Fibroblast of the aortic adventitia (primary cell): ENCODE data around the gene WIF1. TPM values are rescaled to one million over a fixed set of nuclear protein-coding genes. Genes with fewer than 3 reads are reported as not detected.

Experiments used
- DNase-seq: peaks from one replicate; pipeline ENCODE4 v3.0.0-alpha.2; 2010; ENCODE audit warnings: low read depth
- H3K4me3 ChIP-seq: 2 replicates; pipeline ENCODE4 v1.5.1; 2011; ENCODE audit warnings: low read depth, mild to moderate bottlenecking, control low read depth, low read length, moderate library complexity
- small RNA-seq: library from RNA; depleted of rRNA; stranded (forward); fragments of <200 nt; gene quantifications from one replicate; pipeline ENCODE3, GENCODE V24; 2012
- total RNA-seq: library from RNA; depleted of rRNA; stranded (reverse); fragments of >200 nt; gene quantifications from 2 replicates; pipeline ENCODE4 v1.2.3, GENCODE V29; 2012; ENCODE audit warnings: low replicate concordance
- TF ChIP-seq, protein P1 (sequence below): IDR thresholded peaks from 2 replicates; pipeline ENCODE4 v1.5.1; 2011; ENCODE audit warnings: mild to moderate bottlenecking, low read length, control low read depth, inconsistent platforms; ENCODE audit not compliant: insufficient read depth

The WIF1 gene
- total RNA-seq, 1 donor = under 0.01 TPM

DNA sequence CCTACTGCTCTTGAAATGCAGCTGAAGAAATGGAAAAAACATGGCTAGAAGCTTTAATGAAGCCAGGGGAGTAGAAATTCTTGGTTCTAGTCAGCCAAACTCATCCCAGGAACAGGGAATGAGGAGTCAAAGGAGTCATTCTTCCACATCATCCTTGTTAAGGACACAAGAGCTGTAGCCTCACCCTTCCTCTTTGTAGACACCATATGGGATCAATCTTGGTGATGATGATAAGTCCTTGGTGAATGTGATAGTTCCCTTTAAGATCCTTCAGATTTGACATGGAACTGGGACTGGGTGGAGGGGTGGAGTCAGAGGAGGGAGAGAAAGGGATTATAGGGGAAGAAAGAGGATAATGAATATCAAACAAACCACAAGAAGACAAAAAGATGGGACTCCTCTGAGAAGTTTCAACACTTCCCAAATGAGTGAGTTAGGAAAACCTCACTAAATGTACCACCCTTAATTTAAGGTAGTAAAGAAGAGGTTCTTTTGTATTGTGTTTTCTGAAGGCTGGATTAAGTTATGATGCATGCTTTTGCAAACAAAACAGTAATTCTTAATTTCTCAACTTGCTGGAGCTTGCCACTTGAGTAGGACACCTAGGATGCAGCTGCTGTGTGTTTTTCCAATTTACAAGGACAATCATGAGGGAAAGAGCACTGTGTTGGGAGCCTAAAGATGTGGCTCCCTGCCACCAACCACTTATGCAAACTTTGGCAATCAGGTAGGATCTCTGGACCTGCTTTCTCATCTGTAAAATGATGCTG is 104.0 kb downstream of the WIF1 start:
- H3K4me3 ChIP-seq = no peak overlapping the region
- TF ChIP-seq, protein P1, sequence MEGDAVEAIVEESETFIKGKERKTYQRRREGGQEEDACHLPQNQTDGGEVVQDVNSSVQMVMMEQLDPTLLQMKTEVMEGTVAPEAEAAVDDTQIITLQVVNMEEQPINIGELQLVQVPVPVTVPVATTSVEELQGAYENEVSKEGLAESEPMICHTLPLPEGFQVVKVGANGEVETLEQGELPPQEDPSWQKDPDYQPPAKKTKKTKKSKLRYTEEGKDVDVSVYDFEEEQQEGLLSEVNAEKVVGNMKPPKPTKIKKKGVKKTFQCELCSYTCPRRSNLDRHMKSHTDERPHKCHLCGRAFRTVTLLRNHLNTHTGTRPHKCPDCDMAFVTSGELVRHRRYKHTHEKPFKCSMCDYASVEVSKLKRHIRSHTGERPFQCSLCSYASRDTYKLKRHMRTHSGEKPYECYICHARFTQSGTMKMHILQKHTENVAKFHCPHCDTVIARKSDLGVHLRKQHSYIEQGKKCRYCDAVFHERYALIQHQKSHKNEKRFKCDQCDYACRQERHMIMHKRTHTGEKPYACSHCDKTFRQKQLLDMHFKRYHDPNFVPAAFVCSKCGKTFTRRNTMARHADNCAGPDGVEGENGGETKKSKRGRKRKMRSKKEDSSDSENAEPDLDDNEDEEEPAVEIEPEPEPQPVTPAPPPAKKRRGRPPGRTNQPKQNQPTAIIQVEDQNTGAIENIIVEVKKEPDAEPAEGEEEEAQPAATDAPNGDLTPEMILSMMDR = no peak
- DNase-seq = no peak

DNA sequence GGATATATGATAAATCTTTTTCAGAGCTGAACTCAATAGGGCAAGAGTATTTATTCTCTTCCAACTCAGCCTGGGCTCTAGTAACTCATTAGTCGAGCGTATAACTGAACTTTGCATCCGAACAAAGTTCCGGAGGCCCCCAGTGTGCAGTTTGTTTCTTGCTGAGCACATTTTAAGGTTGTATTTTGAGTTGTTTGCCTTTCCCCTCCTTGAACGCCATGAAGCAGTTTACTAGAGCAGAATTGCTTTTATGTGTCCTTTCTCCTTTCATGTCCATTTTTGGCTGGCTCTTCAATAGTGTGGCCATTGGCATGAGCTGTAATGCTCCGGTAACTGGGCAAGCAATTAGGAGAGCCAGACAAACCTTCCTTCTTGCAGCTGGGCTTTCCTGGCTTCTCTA is 105.3 kb downstream of the WIF1 start:
- no peak overlapping the region for H3K4me3 ChIP-seq
- DNase-seq = no peak
- TF ChIP-seq, protein P1 = no peak

DNA sequence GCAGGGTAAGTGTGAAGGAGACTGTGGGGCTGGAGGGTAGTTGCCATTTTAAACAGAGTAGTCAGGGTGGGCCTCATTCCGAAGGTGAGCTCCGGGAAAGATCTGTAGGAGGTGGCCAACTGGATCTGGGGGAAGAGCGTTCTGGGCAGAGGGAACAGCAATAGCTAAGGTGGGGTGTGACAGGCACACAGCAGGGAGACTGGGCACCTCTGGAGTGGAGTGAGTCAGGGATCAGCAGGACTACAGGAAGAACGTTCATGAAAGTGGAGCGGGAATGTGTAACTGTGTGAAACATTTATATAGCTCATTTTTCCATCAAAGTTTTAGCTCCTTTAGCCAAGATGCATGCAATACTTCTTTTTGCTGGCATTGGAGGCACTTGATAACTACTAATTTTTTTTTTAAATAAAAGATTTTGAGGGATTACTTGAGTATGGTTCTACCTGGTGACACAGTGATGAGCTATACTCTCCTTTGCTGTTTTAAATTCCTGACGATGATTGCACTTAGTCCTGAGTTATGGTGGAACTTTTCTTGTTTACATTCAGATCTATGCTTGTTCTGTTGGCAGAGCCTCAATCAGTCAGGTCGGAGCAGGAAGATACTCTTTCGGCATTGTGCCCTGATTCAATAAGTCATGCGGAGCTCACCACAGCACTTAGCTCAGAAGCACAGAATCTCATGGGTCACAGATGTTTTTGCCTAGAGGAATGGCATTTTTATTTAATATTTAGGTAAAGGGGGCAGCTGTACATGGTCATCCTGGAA is 106.4 kb downstream of the WIF1 start:
- DNase-seq = no peak
- no peak overlapping the region for H3K4me3 ChIP-seq
- TF ChIP-seq, protein P1 = no peak

- no peak overlapping the region for H3K4me3 ChIP-seq
- no peak for DNase-seq
- TF ChIP-seq, protein P1 = no peak
Observed at GRCh38 chr12:65010437-65010836, 110.7 kb downstream of the WIF1 start.

GRCh38 chr12:65005716-65006115 is 115.4 kb downstream of the WIF1 start:
- no peak for DNase-seq
- no peak overlapping the region for H3K4me3 ChIP-seq
- TF ChIP-seq, protein P1 = no peak

DNA sequence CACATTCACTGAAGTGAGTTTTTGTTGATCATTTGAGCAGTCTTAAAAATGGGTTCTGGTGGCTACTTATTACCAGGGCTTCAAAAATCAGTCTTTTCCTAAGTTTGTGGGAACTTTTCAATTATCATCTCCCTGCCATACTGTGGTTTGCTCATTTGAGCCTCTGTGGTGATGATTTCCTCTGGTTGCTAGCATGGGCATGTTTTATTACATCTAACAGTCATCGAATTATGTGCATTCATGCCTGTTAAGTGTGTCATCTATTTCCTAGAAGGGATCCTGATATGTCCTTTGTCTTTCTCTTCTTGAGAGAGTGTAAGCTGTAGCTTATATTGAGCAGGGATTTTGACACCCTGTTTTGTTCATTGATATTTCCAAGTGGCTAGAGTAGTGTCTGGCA is 116.8 kb downstream of the WIF1 start:
- no peak overlapping the region for H3K4me3 ChIP-seq
- DNase-seq = no peak
- TF ChIP-seq, protein P1 = no peak

Small RNAs within 50 kb of the gene (small RNA-seq; reads per million reads assigned to genes)
- 0.32 reads per million for gene RNU6-166P

Other genes starting within 250 kb of the WIF1 start
- gene LEMD3, start 48.3 kb upstream of the WIF1 start, total RNA-seq = 20.2 and 24.2 TPM in 2 replicates
- 36.8 and 55.1 TPM in 2 replicates for gene MSRB3, start 157.4 kb upstream of the WIF1 start, total RNA-seq